ENCODE measurements around the gene SIRT2. TPM values are rescaled to one million over a fixed set of nuclear protein-coding genes. Genes with fewer than 3 reads are reported as not detected.

Gene SIRT2
- polyA plus RNA-seq, 3 donors = 57.5 to 65.9 (median 64.3) TPM

DNA sequence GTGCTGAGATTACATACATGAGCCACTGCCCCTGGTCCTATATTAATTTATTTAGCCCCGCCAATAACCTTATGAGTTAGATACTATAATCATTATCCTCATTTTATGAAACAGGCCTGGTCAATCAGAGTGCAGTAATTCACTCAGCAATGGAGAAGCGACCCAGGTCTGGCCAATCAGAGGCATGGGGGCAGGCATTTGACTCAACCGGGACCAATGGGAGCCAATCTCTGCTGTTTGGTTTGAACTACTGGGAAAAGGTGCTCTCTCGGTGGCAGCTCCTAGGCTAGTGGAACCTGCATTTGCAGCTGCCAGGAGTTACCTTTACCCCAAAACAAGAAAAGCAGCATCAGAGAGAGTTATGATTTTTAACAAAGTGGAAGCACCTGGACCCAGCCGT is 6.6 kb downstream of the SIRT2 start:
- no peak overlapping the region for H3K4me3 Mint-ChIP-seq
- intact Hi-C loops (cut with micrococcal nuclease) = loop anchor here in 1 of 2 donors (10.0 kb wide), 1 partner anchor 128 kb away; no protein-coding TSS in a partner anchor
- H3K9ac ChIP-seq (ENCODE audit: insufficient read depth, low read length, poor library complexity, severe bottlenecking) = no peak overlapping the region

DNA sequence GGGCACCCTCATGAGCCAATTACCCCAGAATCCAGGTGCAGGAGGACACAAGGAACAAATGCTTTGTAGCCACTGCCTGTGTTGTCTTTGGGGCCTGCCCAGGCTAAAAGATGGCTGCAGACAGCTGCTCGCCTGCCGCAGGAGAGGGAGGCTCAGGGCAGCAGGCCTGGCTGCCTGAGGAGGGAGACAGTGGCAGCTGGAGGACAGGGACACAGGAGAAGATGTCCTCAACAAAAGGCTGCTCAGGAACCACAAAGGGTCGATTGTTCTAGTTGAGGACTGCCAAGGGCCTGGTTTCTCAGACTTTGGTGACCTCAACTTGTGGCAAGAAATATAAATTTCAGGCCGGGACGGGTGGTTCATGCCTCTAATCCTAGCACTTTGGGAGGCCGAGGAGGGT is 7.6 kb downstream of the SIRT2 start:
- no peaks in the 10 kb centered on the region for H3K27me3 ChIP-seq (ENCODE audit: control insufficient read depth in 2 of 2, insufficient read depth in 2 of 2, low read length in 2 of 2)
- Mint-ChIP-seq H3K27ac (no peak overlapping the region), H3K36me3 (peaks cover 35 to 55% of the 10 kb centered on the region in 2 donors), H3K4me3 (no peak overlapping the region), H3K27me3 (ENCODE audit: low read depth in 3 of 3) (peaks cover 0 to 2% (median 0%) of the 10 kb centered on the region in 3 donors), H3K4me1 (no peaks in the 10 kb centered on the region), H3K9me3 (no peaks in the 10 kb centered on the region)
- no peak overlapping the region for H3K4me3 ChIP-seq (replicated peaks in 1 of 3; ENCODE audit: low read depth in 2 of 3, low read length in 3 of 3)
- WGBS (ENCODE audit: insufficient coverage) = 96% methylated on average over 6 of the region's 6 CpGs
- peaks cover 5% of the 10 kb centered on the region for H4K20me1 ChIP-seq (ENCODE audit: insufficient read depth, low read length)
- intact Hi-C loops (cut with micrococcal nuclease) = loop anchor here in 1 of 2 donors (10.0 kb wide), 1 partner anchor 127 kb away; no protein-coding TSS in a partner anchor
- TF ChIP-seq, protein P1, sequence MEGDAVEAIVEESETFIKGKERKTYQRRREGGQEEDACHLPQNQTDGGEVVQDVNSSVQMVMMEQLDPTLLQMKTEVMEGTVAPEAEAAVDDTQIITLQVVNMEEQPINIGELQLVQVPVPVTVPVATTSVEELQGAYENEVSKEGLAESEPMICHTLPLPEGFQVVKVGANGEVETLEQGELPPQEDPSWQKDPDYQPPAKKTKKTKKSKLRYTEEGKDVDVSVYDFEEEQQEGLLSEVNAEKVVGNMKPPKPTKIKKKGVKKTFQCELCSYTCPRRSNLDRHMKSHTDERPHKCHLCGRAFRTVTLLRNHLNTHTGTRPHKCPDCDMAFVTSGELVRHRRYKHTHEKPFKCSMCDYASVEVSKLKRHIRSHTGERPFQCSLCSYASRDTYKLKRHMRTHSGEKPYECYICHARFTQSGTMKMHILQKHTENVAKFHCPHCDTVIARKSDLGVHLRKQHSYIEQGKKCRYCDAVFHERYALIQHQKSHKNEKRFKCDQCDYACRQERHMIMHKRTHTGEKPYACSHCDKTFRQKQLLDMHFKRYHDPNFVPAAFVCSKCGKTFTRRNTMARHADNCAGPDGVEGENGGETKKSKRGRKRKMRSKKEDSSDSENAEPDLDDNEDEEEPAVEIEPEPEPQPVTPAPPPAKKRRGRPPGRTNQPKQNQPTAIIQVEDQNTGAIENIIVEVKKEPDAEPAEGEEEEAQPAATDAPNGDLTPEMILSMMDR (IDR thresholded peaks at IDR 0.05) = no peak
- H3K4me1 ChIP-seq (ENCODE audit: control insufficient read depth in 1 of 2, insufficient read depth in 2 of 2, low read length in 2 of 2) = no peaks in the 10 kb centered on the region
- H3K4me2 ChIP-seq (replicated peaks; ENCODE audit: extremely low read depth, low read length, poor library complexity, severe bottlenecking) = no peak overlapping the region
- peaks cover 41 to 56% of the 10 kb centered on the region in 2 donors for H3K36me3 ChIP-seq (replicated peaks in 1 of 2; ENCODE audit: control insufficient read depth in 1 of 2, insufficient read depth in 2 of 2, low read length in 2 of 2)
- no peak overlapping the region for H3K27ac ChIP-seq (ENCODE audit: low read depth in 1 of 2, low read length in 2 of 2)
- H3K9ac ChIP-seq (ENCODE audit: insufficient read depth, low read length, poor library complexity, severe bottlenecking) = no peak overlapping the region
- no peak for DNase-seq
- H3K9me3 ChIP-seq (replicated peaks in 1 of 2; ENCODE audit: control insufficient read depth in 1 of 2, insufficient read depth in 1 of 2, low read length in 2 of 2) = no peaks in the 10 kb centered on the region
- no peak overlapping the region for H2AFZ ChIP-seq (ENCODE audit: insufficient read depth, low read depth, low read length, poor library complexity, severe bottlenecking)
- H3K79me2 ChIP-seq (ENCODE audit: insufficient read depth, low read length) = peaks cover 6% of the 10 kb centered on the region

More for the DNA sequence above, 6.6 kb downstream of the SIRT2 start:
- H3K27ac Mint-ChIP-seq = no peak overlapping the region
- peaks cover 0 to 3% (median 0%) of the 10 kb centered on the region in 3 donors for H3K27me3 Mint-ChIP-seq (ENCODE audit: low read depth in 3 of 3)
- no peaks in the 10 kb centered on the region for H3K9me3 Mint-ChIP-seq
- H3K27ac ChIP-seq (ENCODE audit: low read depth in 1 of 2, low read length in 2 of 2) = no peak overlapping the region
- H3K9me3 ChIP-seq (replicated peaks in 1 of 2; ENCODE audit: control insufficient read depth in 1 of 2, insufficient read depth in 1 of 2, low read length in 2 of 2) = no peaks in the 10 kb centered on the region
- WGBS (ENCODE audit: insufficient coverage) = 87% methylated on average over 3 of the region's 5 CpGs
- H4K20me1 ChIP-seq (ENCODE audit: insufficient read depth, low read length) = peaks cover 5% of the 10 kb centered on the region
- H3K36me3 Mint-ChIP-seq = peaks cover 38 to 53% of the 10 kb centered on the region in 2 donors
- peaks cover 6% of the 10 kb centered on the region for H3K4me1 Mint-ChIP-seq
- H3K4me1 ChIP-seq (ENCODE audit: control insufficient read depth in 1 of 2, insufficient read depth in 2 of 2, low read length in 2 of 2) = no peaks in the 10 kb centered on the region
- H3K4me2 ChIP-seq (replicated peaks; ENCODE audit: extremely low read depth, low read length, poor library complexity, severe bottlenecking) = no peak overlapping the region
- no peaks in the 10 kb centered on the region for H3K27me3 ChIP-seq (ENCODE audit: control insufficient read depth in 2 of 2, insufficient read depth in 2 of 2, low read length in 2 of 2)
- peaks cover 6% of the 10 kb centered on the region for H3K79me2 ChIP-seq (ENCODE audit: insufficient read depth, low read length)
- H3K36me3 ChIP-seq (replicated peaks in 1 of 2; ENCODE audit: control insufficient read depth in 1 of 2, insufficient read depth in 2 of 2, low read length in 2 of 2) = peaks cover 41 to 52% of the 10 kb centered on the region in 2 donors
- no peak overlapping the region for H2AFZ ChIP-seq (ENCODE audit: insufficient read depth, low read depth, low read length, poor library complexity, severe bottlenecking)
- TF ChIP-seq, protein P1 (IDR thresholded peaks at IDR 0.05) = no peak
- H3K4me3 ChIP-seq (replicated peaks in 1 of 3; ENCODE audit: low read depth in 2 of 3, low read length in 3 of 3) = no peak overlapping the region
- DNase-seq = no peak
